GM21367 (cell line): ENCODE data around the gene TSPAN15.
"Not testable (repeated sequence)": the region's sequence is repeated elsewhere in the genome, so short reads cannot be mapped to it uniquely, and the experiment has no call there.

ENCODE experiments used
- ATAC-seq: cut with Tn5 transposase; IDR thresholded peaks from one replicate; pipeline ENCODE4 v1.9.1; 2021; ENCODE audit not compliant: unreplicated experiment

Gene TSPAN15

GRCh38 chr10:69483963-69484362 is 32.7 kb downstream of the TSPAN15 start:
- ATAC-seq: no peak

DNA sequence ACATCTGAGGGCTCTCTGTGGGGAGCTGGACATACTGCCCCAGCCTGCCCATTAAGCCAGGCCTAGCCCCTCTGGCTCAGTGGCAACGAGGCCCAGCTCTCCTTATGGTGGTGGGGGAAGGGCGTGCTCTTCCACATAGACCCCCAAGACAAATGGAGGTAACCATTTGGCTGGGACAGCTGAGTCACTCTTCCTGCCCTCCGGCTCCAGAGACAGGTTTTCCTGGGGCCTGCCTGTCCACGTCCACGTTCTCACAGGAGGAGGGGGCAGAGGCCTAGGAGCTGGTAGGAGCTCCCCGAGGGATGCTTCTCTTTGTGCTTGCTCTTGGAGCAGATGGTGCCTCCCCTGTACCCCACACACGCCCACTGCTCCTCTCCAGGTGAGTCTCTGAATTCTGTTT is 33.5 kb downstream of the TSPAN15 start:
- no peak for ATAC-seq

DNA sequence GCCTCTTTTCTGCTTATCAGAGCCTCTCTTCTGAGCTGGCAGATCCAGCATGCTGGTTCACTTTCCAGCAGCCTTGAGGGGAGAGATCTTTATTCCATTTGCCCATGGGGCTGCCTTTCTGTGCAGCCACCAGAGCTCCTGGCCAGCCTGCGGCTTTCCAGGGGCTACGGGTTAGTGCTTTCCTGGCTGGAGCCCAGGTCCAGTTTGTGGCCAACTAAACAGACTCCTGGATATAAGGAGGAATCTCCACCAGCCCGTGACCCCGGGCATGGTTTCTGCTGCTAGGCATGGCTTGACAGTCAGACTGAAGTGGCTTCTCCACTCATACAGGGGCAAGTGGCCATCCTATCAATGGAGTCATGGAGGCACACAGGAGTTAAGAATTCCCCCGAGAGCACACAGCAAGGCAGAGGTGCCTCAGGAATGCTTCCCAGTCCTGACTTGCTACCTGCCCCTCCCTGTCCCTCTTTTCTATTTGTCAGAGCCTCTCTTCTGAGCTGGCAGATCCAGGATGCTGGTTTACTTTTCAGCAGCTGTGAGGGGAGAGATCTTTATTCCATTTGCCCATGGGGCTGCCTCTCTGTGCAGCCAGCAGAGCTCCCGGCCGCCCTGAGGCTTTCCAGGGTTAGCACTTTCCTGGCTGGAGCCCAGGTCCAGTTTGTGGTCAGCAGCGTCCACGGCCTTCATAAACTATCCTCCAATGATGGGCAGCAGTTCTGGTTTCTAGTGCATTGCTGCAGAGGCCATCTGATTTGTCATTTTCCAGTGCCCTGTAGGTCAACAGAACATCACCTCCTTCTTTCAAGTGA is 35.9 kb downstream of the TSPAN15 start:
- no peak for ATAC-seq

DNA sequence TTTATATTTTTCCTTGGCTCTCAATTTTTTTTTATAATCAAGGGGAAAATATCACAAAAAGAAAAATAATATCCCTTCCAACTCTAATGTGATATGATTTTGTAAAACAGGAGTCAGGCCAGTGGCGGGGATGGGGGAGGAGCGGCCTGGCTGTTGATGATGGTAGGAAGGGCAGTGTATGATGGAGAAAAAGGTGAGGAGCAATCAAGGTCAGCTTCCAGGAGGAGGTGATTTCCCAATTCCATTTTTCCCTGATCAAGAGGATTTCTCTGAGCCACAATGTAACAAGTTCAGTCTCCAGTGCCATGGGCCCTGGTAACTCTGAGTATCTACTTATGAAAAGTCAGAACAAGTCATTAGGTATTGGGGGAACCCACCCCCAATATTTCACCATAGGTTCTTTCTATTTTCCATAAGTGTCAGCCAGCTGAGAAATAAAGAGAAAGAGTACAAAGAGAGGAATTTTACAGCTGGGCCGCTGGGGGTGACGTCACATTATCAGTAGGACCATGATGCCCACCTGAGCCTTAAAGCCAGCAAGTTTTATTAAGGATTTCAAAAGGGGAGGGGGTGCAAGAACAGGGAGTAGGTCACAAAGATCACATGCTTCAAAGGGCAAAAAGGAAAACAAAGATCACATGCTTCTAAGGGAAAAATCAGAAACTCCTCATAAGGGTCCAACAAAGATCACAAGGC is 37.0 kb downstream of the TSPAN15 start:
- not testable (repeated sequence) for ATAC-seq

DNA sequence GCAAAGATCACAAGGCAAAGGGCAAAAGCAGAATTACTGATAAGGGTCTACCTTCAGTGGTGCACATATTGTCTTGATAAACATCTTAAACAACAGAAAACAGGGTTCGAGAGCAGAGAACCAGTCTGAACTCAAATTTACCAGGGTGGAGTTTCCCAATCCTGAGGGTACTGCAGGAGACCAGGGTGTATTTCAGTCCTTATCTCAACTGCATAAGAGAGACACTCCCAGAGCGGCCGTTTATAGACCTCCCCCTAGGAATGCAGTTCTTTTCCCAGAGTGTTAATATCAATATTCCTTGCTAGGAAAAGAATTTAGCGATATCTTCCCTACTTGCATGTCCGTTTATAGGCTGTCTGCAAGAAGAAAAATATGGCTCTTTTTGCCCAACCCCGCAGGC is 37.6 kb downstream of the TSPAN15 start:
- ATAC-seq: not testable (repeated sequence)

GRCh38 chr10:69489506-69490090 is 38.3 kb downstream of the TSPAN15 start:
- no peak for ATAC-seq

DNA sequence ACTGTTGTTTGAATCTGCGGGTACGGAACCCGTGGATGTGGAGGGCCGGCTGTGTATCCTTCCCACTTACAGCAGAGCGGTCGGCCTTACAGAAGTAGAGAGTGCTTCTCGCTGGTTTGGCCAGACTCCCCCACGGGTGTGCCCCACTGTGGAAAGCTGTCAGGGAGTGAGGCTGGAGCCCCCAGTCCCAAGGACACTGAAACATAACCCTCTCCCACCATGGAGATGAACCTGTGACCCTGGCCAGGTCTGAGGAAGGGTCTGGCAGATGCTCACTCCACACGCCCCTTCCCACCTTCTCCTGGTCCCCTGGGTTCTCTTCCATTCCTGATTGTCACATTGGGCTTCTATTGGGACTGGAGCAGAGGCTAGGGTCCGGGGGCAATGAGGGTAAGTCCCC is 39.6 kb downstream of the TSPAN15 start:
- ATAC-seq: no peak

DNA sequence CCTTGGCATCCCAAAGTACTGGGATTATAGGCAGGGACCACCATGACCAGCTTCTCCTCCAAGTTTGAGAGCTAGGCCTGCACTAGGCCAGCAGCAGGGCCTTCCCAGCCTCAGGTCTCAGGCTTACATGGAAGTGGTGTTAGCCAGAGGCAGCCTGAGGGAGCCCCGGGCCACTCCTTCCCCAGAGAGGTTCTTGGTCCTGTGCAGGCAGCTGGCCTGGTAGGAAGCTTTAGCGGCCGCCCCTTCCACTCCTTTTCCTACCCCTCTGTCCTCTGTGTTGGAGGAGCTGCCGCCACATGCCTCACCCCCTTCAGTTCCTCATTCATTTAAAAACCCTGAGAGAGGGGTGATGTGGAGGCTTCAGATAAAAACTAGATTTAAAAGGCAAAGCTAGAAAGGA is 40.3 kb downstream of the TSPAN15 start:
- no peak for ATAC-seq

DNA sequence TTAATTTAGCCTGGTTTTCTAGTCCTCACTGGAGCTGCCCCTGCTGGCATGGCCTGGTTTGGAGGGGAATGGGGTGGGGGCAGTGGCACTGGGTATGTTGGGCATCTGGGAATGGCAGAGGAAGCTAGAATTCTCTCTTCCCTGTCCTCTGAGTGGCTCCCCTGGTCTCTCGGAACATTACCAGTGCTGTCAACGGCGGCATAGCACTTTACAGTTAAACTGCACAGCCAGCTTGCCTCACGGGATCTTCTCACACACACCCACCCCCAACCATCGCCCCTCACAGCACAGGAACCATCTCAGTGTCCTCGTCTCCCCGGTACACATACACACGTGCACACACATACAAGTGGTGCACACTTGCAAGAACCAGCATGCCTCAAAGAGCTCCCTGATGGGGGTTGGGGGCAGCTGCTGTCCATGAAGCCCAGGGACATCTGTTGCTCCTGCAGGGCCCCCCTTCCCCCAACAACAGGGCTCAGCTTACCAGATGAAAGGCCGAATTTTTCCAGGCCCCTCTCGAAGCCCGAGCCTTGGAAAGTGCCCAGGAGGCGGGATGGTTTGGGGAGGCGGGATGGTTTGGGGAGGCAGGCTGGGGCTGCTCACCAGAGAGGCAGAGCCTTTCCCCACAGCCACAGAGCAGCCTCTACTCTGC is 41.0 kb downstream of the TSPAN15 start:
- ATAC-seq: no peak

DNA sequence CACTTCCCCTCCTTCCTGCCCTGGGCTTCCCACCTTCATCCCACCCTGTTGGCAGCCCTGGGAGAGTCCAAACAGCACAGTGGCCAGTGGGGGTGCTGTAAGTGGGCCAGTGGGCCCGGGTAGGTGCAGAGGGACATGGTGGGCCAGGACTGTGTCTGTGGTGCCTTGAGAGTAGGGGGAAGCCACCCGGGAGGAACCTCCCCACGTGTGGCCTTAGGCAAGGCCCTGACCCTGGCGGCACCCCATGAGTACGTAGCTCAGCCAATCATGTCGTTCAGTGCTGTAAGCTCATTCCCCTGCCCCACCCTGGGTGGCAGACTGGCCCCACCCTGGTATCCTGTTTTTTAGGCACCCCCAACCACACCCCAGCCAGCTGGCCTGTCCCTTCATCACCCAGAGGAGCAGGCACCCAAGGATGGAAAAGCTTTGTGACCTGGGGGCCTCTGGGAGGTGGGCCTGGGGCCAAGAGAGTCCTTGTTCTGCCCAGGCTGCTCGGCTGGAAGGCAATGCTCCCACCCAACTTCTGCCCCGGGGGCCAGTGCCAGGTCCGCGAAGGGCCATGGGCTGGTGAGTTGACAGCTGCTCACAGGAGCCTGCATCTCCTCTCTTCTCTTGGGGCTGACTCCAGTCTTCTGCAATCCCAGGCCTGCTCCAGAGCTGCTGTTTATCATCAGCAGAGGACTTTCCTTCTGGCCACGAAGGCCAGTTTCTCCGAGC is 41.6 kb downstream of the TSPAN15 start:
- ATAC-seq: no peak

DNA sequence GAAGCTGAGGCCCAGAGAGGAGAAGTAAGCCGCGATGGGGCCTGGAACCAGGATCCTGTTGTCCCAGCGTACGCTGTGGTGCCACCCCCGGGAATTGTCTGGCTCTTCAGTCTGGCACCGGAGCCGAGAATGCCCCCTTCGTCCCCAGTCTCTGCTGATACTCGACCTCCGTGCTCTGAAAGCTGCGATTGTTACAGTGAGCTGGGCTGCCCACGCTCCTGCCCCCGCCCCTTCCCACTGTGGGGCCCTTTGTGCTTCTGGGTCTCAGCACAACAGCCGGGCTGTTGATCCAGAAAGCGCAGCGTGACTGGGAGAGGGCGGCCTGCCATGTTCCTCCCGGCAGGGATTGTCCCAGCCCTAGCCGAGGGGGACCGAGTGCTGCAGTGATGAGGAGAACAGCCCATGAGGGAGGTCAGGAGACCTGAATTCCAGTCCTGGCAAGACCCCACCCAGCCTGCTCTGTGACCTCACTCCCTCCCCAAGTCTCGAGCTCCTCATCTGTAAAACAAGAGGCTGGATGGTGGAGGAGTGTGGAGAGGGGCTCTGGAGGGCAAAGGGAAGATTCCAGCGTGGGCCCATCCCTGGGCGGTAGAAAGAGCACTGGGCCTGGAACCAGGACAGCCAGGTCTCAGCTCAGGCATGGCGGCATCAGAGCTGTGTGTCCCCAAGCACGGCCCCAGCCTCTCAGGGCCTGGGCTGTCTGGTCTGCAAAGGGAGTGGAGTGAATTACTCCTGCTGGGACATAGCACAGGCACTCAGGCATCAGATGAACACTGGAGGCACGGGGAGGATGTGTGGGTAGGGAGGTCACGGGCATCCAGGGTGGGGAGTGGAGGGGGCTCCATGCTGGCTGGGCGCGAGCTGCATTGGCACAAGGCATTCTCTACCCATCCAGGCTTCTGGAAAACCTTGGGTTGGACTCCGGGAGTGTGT is 43.6 kb downstream of the TSPAN15 start:
- no peak for ATAC-seq

DNA sequence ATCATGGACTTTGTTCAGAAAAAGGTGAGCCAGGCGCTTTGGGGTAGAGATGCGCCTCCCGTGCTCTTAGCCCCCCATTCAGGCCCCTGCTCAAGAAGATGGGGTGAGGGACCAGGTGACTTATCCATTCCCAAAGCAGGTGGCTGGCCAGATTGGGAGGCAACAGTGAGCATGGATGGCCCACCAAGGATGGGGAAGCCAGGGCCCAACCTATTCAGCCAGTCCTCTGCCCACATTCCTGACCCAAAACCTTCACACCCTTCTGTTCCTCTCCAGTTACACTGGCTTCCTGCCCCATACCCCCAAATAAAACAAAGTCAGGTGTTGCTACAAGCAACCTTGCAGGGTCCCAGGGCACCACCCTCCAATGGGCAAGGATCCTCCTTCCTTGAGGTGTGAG is 44.4 kb downstream of the TSPAN15 start:
- no peak for ATAC-seq

- ATAC-seq: no peak
Measured at GRCh38 chr10:69496352-69497230, 45.3 kb downstream of the TSPAN15 start.

- no peak for ATAC-seq
Measured at GRCh38 chr10:69497231-69497561, 45.9 kb downstream of the TSPAN15 start.

GRCh38 chr10:69497611-69498390 is 46.5 kb downstream of the TSPAN15 start:
- no peak for ATAC-seq

GRCh38 chr10:69498711-69499471 is 47.6 kb downstream of the TSPAN15 start:
- ATAC-seq: no peak
